Retinal pigment epithelial cell (primary cell): ENCODE results near the gene GPSM3.
A peak's percentile ranks its signal among the peaks of the same experiment; 100 is the strongest.
"Not testable (repeated sequence)": the region's sequence is repeated elsewhere in the genome, so short reads cannot be mapped to it uniquely, and the experiment has no call there.

ENCODE experiments used
- DNase-seq: peaks from one replicate; pipeline ENCODE4 v3.0.0-alpha.2; 2010; ENCODE audit warnings: low read depth
- H3K4me3 ChIP-seq: 2 replicates; pipeline ENCODE4 v1.5.1; 2011; ENCODE audit warnings: mild to moderate bottlenecking, low read length, control low read depth, moderate library complexity
- TF ChIP-seq, protein P1 (sequence below): conservative IDR thresholded peaks from 2 replicates; pipeline ENCODE4 v1.5.1; 2011; ENCODE audit warnings: low read depth, low read length, control low read depth, inconsistent platforms

GPSM3 gene

GRCh38 chr6:32190911-32191677 is 1.3 kb downstream of the GPSM3 start:
- H3K4me3 ChIP-seq: peak overlapping the region; percentile 68
- no peak for DNase-seq
- TF ChIP-seq, protein P1, sequence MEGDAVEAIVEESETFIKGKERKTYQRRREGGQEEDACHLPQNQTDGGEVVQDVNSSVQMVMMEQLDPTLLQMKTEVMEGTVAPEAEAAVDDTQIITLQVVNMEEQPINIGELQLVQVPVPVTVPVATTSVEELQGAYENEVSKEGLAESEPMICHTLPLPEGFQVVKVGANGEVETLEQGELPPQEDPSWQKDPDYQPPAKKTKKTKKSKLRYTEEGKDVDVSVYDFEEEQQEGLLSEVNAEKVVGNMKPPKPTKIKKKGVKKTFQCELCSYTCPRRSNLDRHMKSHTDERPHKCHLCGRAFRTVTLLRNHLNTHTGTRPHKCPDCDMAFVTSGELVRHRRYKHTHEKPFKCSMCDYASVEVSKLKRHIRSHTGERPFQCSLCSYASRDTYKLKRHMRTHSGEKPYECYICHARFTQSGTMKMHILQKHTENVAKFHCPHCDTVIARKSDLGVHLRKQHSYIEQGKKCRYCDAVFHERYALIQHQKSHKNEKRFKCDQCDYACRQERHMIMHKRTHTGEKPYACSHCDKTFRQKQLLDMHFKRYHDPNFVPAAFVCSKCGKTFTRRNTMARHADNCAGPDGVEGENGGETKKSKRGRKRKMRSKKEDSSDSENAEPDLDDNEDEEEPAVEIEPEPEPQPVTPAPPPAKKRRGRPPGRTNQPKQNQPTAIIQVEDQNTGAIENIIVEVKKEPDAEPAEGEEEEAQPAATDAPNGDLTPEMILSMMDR: no peak

DNA sequence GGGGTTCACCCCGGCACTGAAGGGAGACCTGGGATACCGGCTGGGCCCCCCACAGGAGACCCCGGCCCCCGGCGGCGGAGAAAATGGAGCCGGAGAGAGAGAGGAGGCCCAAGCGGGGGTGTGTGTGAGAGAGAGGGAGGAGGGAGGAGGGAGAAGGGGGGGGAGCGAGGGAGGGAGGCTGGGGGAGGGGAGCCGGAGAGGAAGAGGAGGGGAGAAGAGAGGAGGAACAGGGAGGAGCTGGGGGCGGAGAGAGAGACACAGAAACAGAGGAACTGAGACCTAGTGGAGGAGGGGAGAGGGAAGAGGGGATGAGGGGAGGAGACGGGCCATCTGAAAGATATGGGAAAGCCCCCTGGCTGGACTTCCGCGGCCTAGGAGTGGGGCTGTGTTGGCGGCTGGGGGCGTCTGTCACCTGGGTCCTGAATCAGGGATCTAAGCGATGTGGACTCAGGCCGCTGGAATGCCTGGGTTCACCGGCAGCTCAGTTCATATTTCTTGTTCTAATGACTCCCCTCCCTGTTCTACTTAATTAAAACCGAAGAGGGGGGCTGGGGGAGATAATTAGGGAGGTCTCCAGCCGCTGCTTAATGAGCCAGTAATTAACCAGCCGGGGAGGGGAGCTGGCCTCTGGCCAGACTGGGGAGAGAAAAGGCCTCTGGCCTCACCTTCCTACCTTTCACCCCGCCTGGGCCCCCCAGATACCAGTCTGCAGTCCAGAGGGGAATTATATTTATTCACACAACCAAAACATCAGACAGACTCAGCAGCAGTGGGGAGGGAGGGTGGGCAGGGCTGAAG is 2.2 kb downstream of the GPSM3 start, which contains the start of gene PBX2:
PBX2 (minus strand) TSS at position 149 of the 798 bp plus-strand sequence. CDS start 287 bp downstream, outside the sequence.
- peak; percentile 59 for DNase-seq
- peak within 1 kb of the TSS; percentile 68 for H3K4me3 ChIP-seq
- TF ChIP-seq, protein P1: no peak

DNA sequence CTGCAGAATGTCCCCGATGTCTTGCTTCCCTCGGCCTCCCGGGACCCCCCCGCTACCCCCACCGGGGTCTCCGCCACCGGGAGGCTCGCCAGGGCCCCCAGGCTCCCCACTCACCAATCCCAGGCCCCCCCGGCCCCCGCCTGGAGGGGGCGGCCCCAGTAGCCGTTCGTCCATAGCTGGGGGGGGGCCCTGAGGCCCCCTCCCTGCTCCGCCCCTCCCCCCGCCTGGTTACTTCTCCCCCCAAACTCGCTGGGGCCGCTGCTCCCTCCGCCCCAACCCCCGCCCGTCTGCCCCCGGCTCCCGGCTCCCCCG is 2.7 kb downstream of the GPSM3 start:
- no peak for DNase-seq
- TF ChIP-seq, protein P1: no peak
- peak overlapping the region; percentile 68 for H3K4me3 ChIP-seq

DNA sequence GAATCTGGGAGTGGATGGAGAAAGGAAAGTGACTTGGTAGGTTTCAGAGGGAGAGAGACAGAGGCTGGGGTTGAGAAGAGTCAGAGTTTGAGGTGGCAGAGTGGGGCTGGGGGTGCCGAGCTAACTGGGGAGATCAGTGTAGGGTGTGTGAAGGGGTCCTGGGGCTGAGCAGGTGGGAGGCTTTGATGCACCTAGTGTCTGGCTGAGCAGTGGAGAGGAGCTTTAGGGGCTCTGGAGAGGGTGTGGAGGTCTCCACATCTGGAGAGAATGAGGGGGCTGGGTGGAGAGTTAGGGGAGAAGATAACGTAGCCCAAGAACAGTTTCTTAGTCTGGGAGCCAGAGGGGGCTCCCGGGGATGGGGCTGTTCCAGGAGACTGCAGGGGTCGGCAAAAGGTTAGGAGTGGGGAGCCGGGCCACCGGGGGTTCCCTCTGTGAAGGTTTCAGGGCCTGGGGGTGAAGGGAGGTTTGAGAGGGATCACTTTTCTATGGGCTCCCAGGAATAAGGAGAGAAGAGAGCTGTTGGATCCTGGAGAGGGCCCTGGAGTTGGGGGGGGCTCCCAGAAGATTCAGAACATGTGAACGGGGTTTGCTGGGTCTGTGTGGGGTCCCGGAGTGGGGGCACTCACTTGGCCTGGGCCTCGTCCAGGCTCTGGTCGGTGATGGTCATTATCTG is 3.2 kb downstream of the GPSM3 start:
- TF ChIP-seq, protein P1: no peak
- no peak for DNase-seq
- H3K4me3 ChIP-seq: peak overlapping the region; percentile 68

- TF ChIP-seq, protein P1: no peak
- no peak for DNase-seq
- H3K4me3 ChIP-seq: peak overlapping the region; percentile 68
Observed at GRCh38 chr6:32188381-32189068, 3.9 kb downstream of the GPSM3 start.

- not testable (repeated sequence) for H3K4me3 ChIP-seq, DNase-seq
Observed at GRCh38 chr6:32187725-32188380, 4.6 kb downstream of the GPSM3 start.
